H1 (cell line): ENCODE results near the gene ITGA11. TPM values are rescaled to one million over a fixed set of nuclear protein-coding genes. Genes with fewer than 3 reads are reported as not detected.

ENCODE experiments used
- RAD21 ChIP-seq, 2 experiments: IDR thresholded peaks in 1 of 2; conservative IDR thresholded peaks in 1 of 2; 2 replicates each; pipeline ENCODE4 v1.6.1; 2011; ENCODE audit warnings: low read depth in 2 of 2, low read length in 2 of 2, improper control_type of control experiment in 1 of 2, inconsistent platforms in 1 of 2, mild to moderate bottlenecking in 1 of 2, moderate library complexity in 1 of 2
- polyA plus RNA-seq, 7 experiments: library from polyadenylated mRNA; depleted of rRNA in 3 of 7; stranded (reverse) in 5 of 7; unstranded in 2 of 7; fragments of >200 nt in 5 of 7; fragments of 200-250 nt in 2 of 7; gene quantifications; 1 replicate in 5 of 7; 2 replicates in 1 of 7; 4 replicates in 1 of 7; pipeline versions ENCODE4 v1.2.1 to v1.2.3, GENCODE V29; 2011 to 2013; ENCODE audit warnings: missing spikeins in 2 of 7, mixed read lengths in 2 of 7
- total RNA-seq: library from RNA; stranded (reverse); fragmentation: NEBNext Ultra II Directional; extraction: Animal tissue kit (Norgen Biotek cat#: 25700); gene quantifications from 2 replicates; pipeline ENCODE4 v1.2.1, GENCODE V29; 2021

The ITGA11 gene
- total and polyA plus RNA-seq, 2 of the 8 experiments (the other 6 are each of a cell fraction or from before 2014, with no cell fraction given): 0.05 to 0.06 TPM

- no peak for TF ChIP-seq RAD21 (IDR thresholded peaks at IDR 0.05 in 1 of 2, conservative IDR thresholded peaks at IDR 0.05 in 1 of 2; ENCODE audit: low read depth in 2 of 2, low read length in 2 of 2)
Observed at GRCh38 chr15:68317281-68318007, 114.5 kb downstream of the ITGA11 start (continued).
